HCT116 (cell line): ENCODE results near the gene CNTN5. TPM values are rescaled to one million over a fixed set of nuclear protein-coding genes. Genes with fewer than 3 reads are reported as not detected.

Experiments
- ATAC-seq: fragments of 200-7000 bp; cut with Tn5 transposase; 2 replicates; pipeline ENCODE4 v1.9.1; 2020; ENCODE audit warnings: mild to moderate bottlenecking, moderate library complexity
- BruUV-seq: library from RNA; stranded (reverse); fragments of 400-500 nt; replicated peaks from 2 replicates; lab custom pipeline; 2021; lab: Mats Ljungman, UMichigan
- CTCF ChIA-PET: fragments of 300-600 bp; sonication (Branson Sonifier 250); formaldehyde crosslinking; loops from one replicate; lab custom pipeline; 2021; ENCODE audit warnings: antibody characterized with exemption; lab: Charles Lee
- POLR2A ChIA-PET: fragments of 300-600, 350-600 bp; sonication (Branson Sonifier 250); formaldehyde crosslinking; loops from one replicate; lab custom pipeline; 2021; ENCODE audit warnings: antibody characterized with exemption; lab: Charles Lee
- RAD21 ChIA-PET, 2 experiments: fragments of 300-600 bp; sonication (Branson Sonifier 250); formaldehyde crosslinking; loops; one replicate each; lab custom pipeline; 2023; ENCODE audit warnings: low total read pairs in 2 of 2; ENCODE audit not compliant: uncharacterized antibody in 2 of 2, unreplicated experiment in 2 of 2, low non-redundant PET in 1 of 2; lab: Charles Lee
- DNase-seq: peaks from one replicate; pipeline ENCODE4 v3.0.0-alpha.2; 2010; ENCODE audit warnings: low read depth, low spot score
- H2AFZ ChIP-seq: fragments of 200-600 bp; shearing (Covaris generic), sonication (generic); 2 replicates; pipeline ENCODE4 v1.6.1; 2017; ENCODE audit warnings: low read depth, mixed run types, mixed read lengths, antibody characterized with exemption, low read length; ENCODE audit not compliant: poor library complexity, severe bottlenecking
- H3K27ac ChIP-seq: 2 replicates; pipeline ENCODE4 v1.5.1; 2012; ENCODE audit warnings: low read depth, low read length
- H3K27me3 ChIP-seq: fragments of 200-600 bp; sonication (generic); 2 replicates; pipeline ENCODE4 v1.6.1; 2016; ENCODE audit warnings: mixed run types, low read length, mixed read lengths; ENCODE audit not compliant: insufficient read depth
- H3K36me3 ChIP-seq, 2 experiments: fragments of 200-500 bp in 1 of 2; fragments of 200-600 bp in 1 of 2; sonication (Bioruptor generic) in 1 of 2; sonication (generic) in 1 of 2; 2 replicates each; pipeline versions ENCODE4 v1.5.1 to v1.6.1; 2014 to 2016; ENCODE audit warnings: low read length in 2 of 2, inconsistent platforms in 1 of 2, mixed read lengths in 1 of 2, mixed run types in 1 of 2; ENCODE audit not compliant: insufficient read depth in 2 of 2, control insufficient read depth in 1 of 2
- H3K4me1 ChIP-seq, 2 experiments: fragments of 200-600 bp in 1 of 2; sonication (generic) in 1 of 2; 2 replicates each; pipeline versions ENCODE4 v1.5.1 to v1.6.1; 2012 to 2017; ENCODE audit warnings: low read length in 2 of 2, inconsistent platforms in 1 of 2, mild to moderate bottlenecking in 1 of 2, mixed read lengths in 1 of 2, mixed run types in 1 of 2, moderate library complexity in 1 of 2; ENCODE audit not compliant: insufficient read depth in 2 of 2, control insufficient read depth in 1 of 2
- H3K4me2 ChIP-seq: fragments of 200-600 bp; sonication (generic); 2 replicates; pipeline ENCODE4 v1.6.1; 2017; ENCODE audit warnings: mixed run types, low read length, mixed read lengths
- H3K4me3 ChIP-seq, 2 experiments: fragments of 200-600 bp in 1 of 2; sonication (generic) in 1 of 2; replicated peaks in 1 of 2; 2 replicates each; pipeline ENCODE4 v1.5.1; 2011 to 2016; ENCODE audit warnings: low read length in 2 of 2, control low read depth in 1 of 2, low read depth in 1 of 2, mild to moderate bottlenecking in 1 of 2, mixed read lengths in 1 of 2, mixed run types in 1 of 2
- H3K79me2 ChIP-seq: fragments of 200-600 bp; sonication (generic); 2 replicates; pipeline ENCODE4 v1.6.1; 2017; ENCODE audit warnings: mild to moderate bottlenecking, mixed run types, low read length, moderate library complexity, mixed read lengths; ENCODE audit not compliant: insufficient read depth
- H3K9ac ChIP-seq: fragments of 200-600 bp; sonication (generic); 2 replicates; pipeline ENCODE4 v1.6.1; 2016; ENCODE audit warnings: low read length, mixed read lengths
- H3K9me2 ChIP-seq: fragments of 200-600 bp; sonication (generic), shearing (Covaris generic); 2 replicates; pipeline ENCODE4 v1.6.1; 2017; ENCODE audit warnings: mixed run types, mild to moderate bottlenecking, moderate library complexity; ENCODE audit not compliant: insufficient read depth
- H3K9me3 ChIP-seq, 2 experiments: fragments of 200-500 bp in 1 of 2; fragments of 200-600 bp in 1 of 2; sonication (Bioruptor generic) in 1 of 2; sonication (generic) in 1 of 2; 2 replicates each; pipeline ENCODE4 v1.6.1; 2014 to 2017; ENCODE audit warnings: low read length in 2 of 2, mixed read lengths in 2 of 2, inconsistent platforms in 1 of 2, low read depth in 1 of 2, mild to moderate bottlenecking in 1 of 2, mixed run types in 1 of 2, moderate library complexity in 1 of 2; ENCODE audit not compliant: control insufficient read depth in 1 of 2, insufficient read depth in 1 of 2
- H4K20me1 ChIP-seq: fragments of 200-600 bp; sonication (generic), shearing (Covaris generic); 2 replicates; pipeline ENCODE4 v1.6.1; 2017; ENCODE audit warnings: mixed run types, mild to moderate bottlenecking, moderate library complexity; ENCODE audit not compliant: insufficient read depth
- CBX3 ChIP-seq: IDR thresholded peaks from 2 replicates; pipeline ENCODE4 v1.6.1; 2012; ENCODE audit warnings: low read depth
- CEBPB ChIP-seq: IDR thresholded peaks from 2 replicates; pipeline ENCODE4 v1.6.1; 2012; ENCODE audit warnings: low read depth
- ELF1 ChIP-seq: IDR thresholded peaks from 2 replicates; pipeline ENCODE4 v1.6.1; 2012; ENCODE audit warnings: low read depth, borderline replicate concordance
- EZH2phosphoT487 ChIP-seq: fragments of 200-600 bp; IDR thresholded peaks from 2 replicates; pipeline ENCODE4 v1.6.1; 2018; ENCODE audit warnings: antibody characterized with exemption, borderline replicate concordance
- MAX ChIP-seq: IDR thresholded peaks from 2 replicates; pipeline ENCODE4 v1.6.1; 2012
- POLR2A ChIP-seq: IDR thresholded peaks from 2 replicates; pipeline ENCODE4 v1.7.0; 2011; ENCODE audit warnings: borderline replicate concordance; ENCODE audit not compliant: insufficient read depth, insufficient read length; ENCODE audit errors: extremely low read depth
- POLR2AphosphoS5 ChIP-seq: IDR thresholded peaks from 2 replicates; pipeline ENCODE4 v1.6.1; 2011; ENCODE audit warnings: mild to moderate bottlenecking, low read depth, low read length, moderate library complexity
- SP1 ChIP-seq: IDR thresholded peaks from 2 replicates; pipeline ENCODE4 v1.6.1; 2012; ENCODE audit warnings: low read depth
- ZBTB33 ChIP-seq: IDR thresholded peaks from 2 replicates; pipeline ENCODE4 v1.6.1; 2011; ENCODE audit warnings: mild to moderate bottlenecking, low read length, moderate library complexity; ENCODE audit not compliant: insufficient replicate concordance; ENCODE audit errors: extremely low read depth
- ZFX ChIP-seq: fragments of 450-650 bp; IDR thresholded peaks from 2 replicates; pipeline ENCODE4 v1.6.1; 2017
- ZNF274 ChIP-seq: fragments of 200-500 bp; sonication (Bioruptor generic); IDR thresholded peaks from 2 replicates; pipeline ENCODE4 v1.6.1; 2014; ENCODE audit warnings: mild to moderate bottlenecking, low read depth, low read length, inconsistent platforms
- intact Hi-C: fragments of 100-400 bp; cut with micrococcal nuclease; formaldehyde crosslinking; loops from 2 replicates; pipeline ENCODE4 v1.10.0; 2022
- total RNA-seq: library from RNA; stranded (reverse); gene quantifications from one replicate; pipeline ENCODE4 v1.2.1, GENCODE V29; 2021; ENCODE audit not compliant: unreplicated experiment
- TF ChIP-seq, protein P1 (sequence below): IDR thresholded peaks from 2 replicates; pipeline ENCODE4 v1.6.1; 2012

Gene CNTN5
- total RNA-seq, 1 experiment from 2014 or later, result not detected

DNA sequence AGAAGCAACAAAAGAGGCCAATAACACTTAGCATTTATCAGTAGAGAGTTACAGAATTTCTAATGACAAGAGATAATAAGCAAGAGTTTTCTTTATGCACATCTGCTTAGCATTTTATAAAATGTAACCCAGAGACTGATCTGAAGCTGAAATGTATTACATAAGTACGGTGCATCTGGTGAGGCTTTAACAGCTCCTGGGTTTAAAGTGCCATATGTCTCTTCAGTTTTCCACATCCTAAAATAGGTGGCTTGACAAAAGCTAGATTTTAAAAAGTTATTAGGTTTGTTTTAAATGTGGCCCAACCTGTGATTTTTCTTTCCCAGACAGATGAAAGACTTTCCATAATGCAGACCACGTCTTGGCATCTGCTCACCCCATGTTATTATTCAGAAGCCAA, 1045.7 kb downstream of the CNTN5 start:
- Histone ChIP-seq H3K27me3 (no peaks in the 10 kb centered on the region), H3K79me2 (no peaks in the 10 kb centered on the region), H3K4me1 (no peaks in the 10 kb centered on the region), H4K20me1 (no peaks in the 10 kb centered on the region), H3K9me2 (no peaks in the 10 kb centered on the region), H3K36me3 (no peaks in the 10 kb centered on the region), H3K9me3 (no peaks in the 10 kb centered on the region; a peak in 1 of 4 replicates), H3K9ac (no peak overlapping the region), H3K4me3 (no peak overlapping the region), H3K4me2 (no peak overlapping the region), H3K27ac (no peak overlapping the region), H2AFZ (no peak overlapping the region)
- POLR2A ChIA-PET, result no interaction called here
- TF ChIP-seq ELF1, result no peak
- TF ChIP-seq ZNF274, result no peak
- BruUV-seq, result no TSS peak
- RAD21 ChIA-PET, result no interaction called here
- ATAC-seq (no peak), DNase-seq (no peak)
- intact Hi-C loops, result no loop called here
- CTCF ChIA-PET, result no interaction called here

GRCh38 chr11:100068116-100068515, 1047.4 kb downstream of the CNTN5 start:
- POLR2A ChIA-PET, result no interaction called here
- no peak for TF ChIP-seq CBX3
- no peak for TF ChIP-seq POLR2AphosphoS5
- no peak for TF ChIP-seq MAX
- TF ChIP-seq ZBTB33, result no peak
- TF ChIP-seq ZNF274, result no peak
- TF ChIP-seq, protein P1, sequence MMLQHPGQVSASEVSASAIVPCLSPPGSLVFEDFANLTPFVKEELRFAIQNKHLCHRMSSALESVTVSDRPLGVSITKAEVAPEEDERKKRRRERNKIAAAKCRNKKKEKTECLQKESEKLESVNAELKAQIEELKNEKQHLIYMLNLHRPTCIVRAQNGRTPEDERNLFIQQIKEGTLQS, result no peak
- no peak for TF ChIP-seq ELF1
- TF ChIP-seq CEBPB, result no peak
- TF ChIP-seq EZH2phosphoT487, result no peak
- TF ChIP-seq POLR2A, result no peak
- no peak for TF ChIP-seq ZFX
- no peak for TF ChIP-seq SP1
- no peak overlapping the region for H3K4me3 ChIP-seq

More at GRCh38 chr11:100068116-100068515, 1047.4 kb downstream of the CNTN5 start:
- H3K79me2 ChIP-seq, result no peaks in the 10 kb centered on the region
- no peak for ATAC-seq
- H3K4me1 ChIP-seq, result no peaks in the 10 kb centered on the region
- H3K4me2 ChIP-seq, result no peak overlapping the region
- H3K36me3 ChIP-seq, result no peaks in the 10 kb centered on the region
- H3K9me2 ChIP-seq, result no peaks in the 10 kb centered on the region
- BruUV-seq, result no TSS peak
- no peak overlapping the region for H3K27ac ChIP-seq
- RAD21 ChIA-PET, result no interaction called here
- CTCF ChIA-PET, result no interaction called here
- no peak overlapping the region for H2AFZ ChIP-seq
- intact Hi-C loops, result no loop called here
- no peaks in the 10 kb centered on the region; a peak in 1 of 4 replicates for H3K9me3 ChIP-seq
- no peaks in the 10 kb centered on the region for H3K27me3 ChIP-seq
- H3K9ac ChIP-seq, result no peak overlapping the region
- no peak for DNase-seq
- no peaks in the 10 kb centered on the region for H4K20me1 ChIP-seq
